Neuronal stem cell (in vitro differentiated cells): ENCODE results near the gene S100PBP.

Experiments
- DNase-seq: peaks from one replicate; pipeline ENCODE4 v3.0.0-alpha.2; 2013; ENCODE audit warnings: low spot score
- H2AFZ ChIP-seq: one replicate; pipeline ENCODE4 v1.6.1; 2013; ENCODE audit warnings: mild to moderate bottlenecking, low read length, inconsistent platforms
- H2AK5ac ChIP-seq: 2 replicates; pipeline ENCODE4 v1.6.1; 2013; ENCODE audit warnings: low read depth, mild to moderate bottlenecking, inconsistent platforms, low read length, moderate library complexity, mixed read lengths
- H2BK120ac ChIP-seq: 2 replicates; pipeline ENCODE4 v1.6.1; 2013; ENCODE audit warnings: low read depth, mild to moderate bottlenecking, inconsistent platforms, low read length, moderate library complexity, mixed read lengths
- H2BK12ac ChIP-seq: one replicate; pipeline ENCODE4 v1.6.1; 2013; ENCODE audit warnings: low read length, inconsistent platforms
- H2BK15ac ChIP-seq: 2 replicates; pipeline ENCODE4 v1.6.1; 2013; ENCODE audit warnings: mild to moderate bottlenecking, low read length, inconsistent platforms, mixed read lengths
- H2BK5ac ChIP-seq: one replicate; pipeline ENCODE4 v1.6.1; 2013; ENCODE audit warnings: inconsistent platforms, mild to moderate bottlenecking, low read length, moderate library complexity
- H3K14ac ChIP-seq: one replicate; pipeline ENCODE4 v1.6.1; 2013; ENCODE audit warnings: low read length, inconsistent platforms
- H3K18ac ChIP-seq: 2 replicates; pipeline ENCODE4 v1.6.1; 2013; ENCODE audit warnings: low read length, inconsistent platforms
- H3K23ac ChIP-seq: 2 replicates; pipeline ENCODE4 v1.6.1; 2013; ENCODE audit warnings: low read depth, mild to moderate bottlenecking, mixed read lengths, low read length, inconsistent platforms; ENCODE audit not compliant: poor library complexity
- H3K27ac ChIP-seq: replicated peaks from 3 replicates; pipeline ENCODE4 v1.5.1; 2013; ENCODE audit warnings: low read length, inconsistent platforms
- H3K27me3 ChIP-seq, 3 experiments: 2 replicates each; pipeline ENCODE4 v1.6.1; 2013; ENCODE audit warnings: low read length in 3 of 3, mild to moderate bottlenecking in 2 of 3, inconsistent platforms in 1 of 3, low read depth in 1 of 3, mixed read lengths in 1 of 3, moderate library complexity in 1 of 3; ENCODE audit not compliant: control insufficient read depth in 3 of 3, insufficient read depth in 3 of 3
- H3K36me3 ChIP-seq, 2 donors: replicated peaks in 1 of 2; 2 replicates each; pipeline ENCODE4 v1.6.1; 2013; ENCODE audit warnings: low read length in 2 of 2; ENCODE audit not compliant: control insufficient read depth in 2 of 2, insufficient read depth in 2 of 2
- H3K4ac ChIP-seq: 2 replicates; pipeline ENCODE4 v1.6.1; 2013; ENCODE audit warnings: inconsistent platforms, mild to moderate bottlenecking, low read length, moderate library complexity
- H3K4me1 ChIP-seq, 2 donors: 1 replicate in 1 of 2; 2 replicates in 1 of 2; pipeline ENCODE4 v1.6.1; 2013; ENCODE audit warnings: low read length in 2 of 2, low read depth in 1 of 2; ENCODE audit not compliant: control insufficient read depth in 2 of 2, insufficient read depth in 1 of 2
- H3K4me2 ChIP-seq: one replicate; pipeline ENCODE4 v1.6.1; 2013; ENCODE audit warnings: mild to moderate bottlenecking, low read length, inconsistent platforms; ENCODE audit not compliant: insufficient read depth, poor library complexity, severe bottlenecking
- H3K4me3 ChIP-seq, 2 donors: 2 replicates each; pipeline ENCODE4 v1.5.1; 2013; ENCODE audit warnings: low read length in 2 of 2, mild to moderate bottlenecking in 2 of 2, inconsistent platforms in 1 of 2, moderate library complexity in 1 of 2
- H3K79me1 ChIP-seq: one replicate; pipeline ENCODE4 v1.6.1; 2013; ENCODE audit warnings: low read depth, mild to moderate bottlenecking, inconsistent platforms, low read length, moderate library complexity
- H3K9ac ChIP-seq: one replicate; pipeline ENCODE4 v1.6.1; 2013; ENCODE audit warnings: mild to moderate bottlenecking, low read depth, low read length, inconsistent platforms; ENCODE audit not compliant: poor library complexity
- H3K9me3 ChIP-seq, 2 donors: replicated peaks in 1 of 2; 2 replicates each; pipeline versions ENCODE3 to v1.6.1; 2013; ENCODE audit warnings: low read length in 2 of 2, mild to moderate bottlenecking in 2 of 2, inconsistent platforms in 1 of 2, low read depth in 1 of 2, mixed read lengths in 1 of 2, moderate library complexity in 1 of 2; ENCODE audit not compliant: control insufficient read depth in 2 of 2, insufficient read depth in 1 of 2
- H4K8ac ChIP-seq: one replicate; pipeline ENCODE4 v1.6.1; 2013; ENCODE audit warnings: low read depth, mild to moderate bottlenecking, inconsistent platforms, low read length, moderate library complexity
- H4K91ac ChIP-seq: one replicate; pipeline ENCODE4 v1.6.1; 2013; ENCODE audit warnings: low read length, low read depth, mild to moderate bottlenecking, inconsistent platforms; ENCODE audit not compliant: poor library complexity
- WGBS, 2 donors: extraction: QIAGEN DNeasy Blood & Tissue Kit; methylation state at CpG; one replicate each; pipeline ENCODE4 v1.1.7; 2013; ENCODE audit warnings: missing lambda C conversion rate in 2 of 2, mixed read lengths in 1 of 2; ENCODE audit not compliant: insufficient read length in 2 of 2, insufficient replicate concordance in 1 of 2; ENCODE audit errors: extremely low coverage in 2 of 2; 5-methylcytosine and 5-hydroxymethylcytosine counted together

Gene S100PBP

GRCh38 chr1:32859915-32860314 is 42.5 kb downstream of the S100PBP start:
- Histone ChIP-seq H2BK12ac (no peak overlapping the region), H3K79me1 (no peaks in the 10 kb centered on the region), H3K4me2 (no peak overlapping the region), H3K9me3 (no peaks in the 10 kb centered on the region), H2AFZ (no peak overlapping the region), H3K4me3 (no peak overlapping the region), H3K27ac (no peak overlapping the region), H3K23ac (no peak overlapping the region), H3K27me3 (no peaks in the 10 kb centered on the region), H2AK5ac (no peak overlapping the region), H4K91ac (no peak overlapping the region), H3K14ac (no peak overlapping the region), H2BK5ac (no peak overlapping the region), H2BK15ac (no peak overlapping the region), H4K8ac (no peak overlapping the region), H3K9ac (no peak overlapping the region), H3K18ac (no peak overlapping the region), H3K36me3 (peaks cover 11 to 83% of the 10 kb centered on the region in 2 donors), H3K4ac (no peak overlapping the region), H3K4me1 (no peaks in the 10 kb centered on the region), H2BK120ac (no peak overlapping the region)
- DNase-seq: no peak
- no CpG with 5 or more reads among the region's 2 CpGs for WGBS, 2 donors

GRCh38 chr1:32860566-32860965 is 43.1 kb downstream of the S100PBP start:
- no peak overlapping the region for H2BK12ac ChIP-seq
- H3K27ac ChIP-seq: no peak overlapping the region
- no peaks in the 10 kb centered on the region for H3K9me3 ChIP-seq
- H2AFZ ChIP-seq: no peak overlapping the region
- H3K4ac ChIP-seq: no peak overlapping the region
- no peak overlapping the region for H3K23ac ChIP-seq
- no peak overlapping the region for H2AK5ac ChIP-seq
- no peak overlapping the region for H2BK15ac ChIP-seq
- no peak overlapping the region for H3K4me2 ChIP-seq
- H3K79me1 ChIP-seq: no peaks in the 10 kb centered on the region
- no peak overlapping the region for H3K9ac ChIP-seq
- no peak overlapping the region for H2BK120ac ChIP-seq
- no peak overlapping the region for H3K4me3 ChIP-seq
- no peak overlapping the region for H3K14ac ChIP-seq
- H2BK5ac ChIP-seq: no peak overlapping the region
- H3K27me3 ChIP-seq: no peaks in the 10 kb centered on the region
- no peak overlapping the region for H4K8ac ChIP-seq
- H3K18ac ChIP-seq: no peak overlapping the region
- peaks cover 11 to 76% of the 10 kb centered on the region in 2 donors for H3K36me3 ChIP-seq
- H4K91ac ChIP-seq: no peak overlapping the region
- no peaks in the 10 kb centered on the region for H3K4me1 ChIP-seq
- no peak for DNase-seq

- H3K4me1 ChIP-seq: no peaks in the 10 kb centered on the region
- H3K27me3 ChIP-seq: no peaks in the 10 kb centered on the region
- H3K4ac ChIP-seq: no peak overlapping the region
- H3K4me2 ChIP-seq: no peak overlapping the region
- no peak overlapping the region for H2BK12ac ChIP-seq
- H4K91ac ChIP-seq: no peak overlapping the region
- DNase-seq: no peak
- no peaks in the 10 kb centered on the region for H3K79me1 ChIP-seq
- no peak overlapping the region for H3K4me3 ChIP-seq
- H3K27ac ChIP-seq: no peak overlapping the region
- H2BK5ac ChIP-seq: no peak overlapping the region
- peaks cover 5 to 61% of the 10 kb centered on the region in 2 donors for H3K36me3 ChIP-seq
- H2BK120ac ChIP-seq: no peak overlapping the region
- no peaks in the 10 kb centered on the region for H3K9me3 ChIP-seq
- H2AFZ ChIP-seq: no peak overlapping the region
- WGBS, 2 donors: no CpG with 5 or more reads among the region's 3 CpGs
- H3K9ac ChIP-seq: no peak overlapping the region
- no peak overlapping the region for H2AK5ac ChIP-seq
- no peak overlapping the region for H3K14ac ChIP-seq
- no peak overlapping the region for H4K8ac ChIP-seq
- H3K18ac ChIP-seq: no peak overlapping the region
- H2BK15ac ChIP-seq: no peak overlapping the region
- H3K23ac ChIP-seq: no peak overlapping the region
Measured at GRCh38 chr1:32861904-32862695, 44.6 kb downstream of the S100PBP start.

- peaks cover 3 to 49% of the 10 kb centered on the region in 2 donors for H3K36me3 ChIP-seq
- no peak overlapping the region for H2BK5ac ChIP-seq
- no peak overlapping the region for H2AFZ ChIP-seq
- H2BK15ac ChIP-seq: no peak overlapping the region
- H3K9ac ChIP-seq: no peak overlapping the region
- H4K8ac ChIP-seq: no peak overlapping the region
- H2AK5ac ChIP-seq: no peak overlapping the region
- no peak overlapping the region for H3K4me2 ChIP-seq
- H3K23ac ChIP-seq: no peak overlapping the region
- H3K4me1 ChIP-seq: no peaks in the 10 kb centered on the region
- no peak overlapping the region for H3K4me3 ChIP-seq
- no peak overlapping the region for H4K91ac ChIP-seq
- no peak overlapping the region for H3K27ac ChIP-seq
- H3K79me1 ChIP-seq: no peaks in the 10 kb centered on the region
- H3K4ac ChIP-seq: no peak overlapping the region
- H2BK12ac ChIP-seq: no peak overlapping the region
- no peak overlapping the region for H3K14ac ChIP-seq
- H3K27me3 ChIP-seq: no peaks in the 10 kb centered on the region
- no peak overlapping the region for H2BK120ac ChIP-seq
- no peak for DNase-seq
- H3K9me3 ChIP-seq: no peaks in the 10 kb centered on the region
- no peak overlapping the region for H3K18ac ChIP-seq
- no CpG with 5 or more reads among the region's 4 CpGs for WGBS, 2 donors
Measured at GRCh38 chr1:32863218-32863880, 45.9 kb downstream of the S100PBP start.
